Hematopoietic multipotent progenitor cell treated with erythropoietin and hydrocortisone succinate and interleukin-3 and kit ligand, for 4 days (in vitro differentiated cells): Measurements from ENCODE around the gene ATE1.
"Not testable (repeated sequence)": the region's sequence is repeated elsewhere in the genome, so short reads cannot be mapped to it uniquely, and the experiment has no call there.

Experiments
- DNase-seq: peaks from one replicate; pipeline ENCODE4 v3.0.0-alpha.2; 2015

ATE1 gene

GRCh38 chr10:121927841-121928527, at the start of gene ATE1:
Gene ATE1 (minus strand): TSS chr10:121928031. CDS start chr10:121927949, 82 bp downstream.
- peak; percentile 96 for DNase-seq

DNA sequence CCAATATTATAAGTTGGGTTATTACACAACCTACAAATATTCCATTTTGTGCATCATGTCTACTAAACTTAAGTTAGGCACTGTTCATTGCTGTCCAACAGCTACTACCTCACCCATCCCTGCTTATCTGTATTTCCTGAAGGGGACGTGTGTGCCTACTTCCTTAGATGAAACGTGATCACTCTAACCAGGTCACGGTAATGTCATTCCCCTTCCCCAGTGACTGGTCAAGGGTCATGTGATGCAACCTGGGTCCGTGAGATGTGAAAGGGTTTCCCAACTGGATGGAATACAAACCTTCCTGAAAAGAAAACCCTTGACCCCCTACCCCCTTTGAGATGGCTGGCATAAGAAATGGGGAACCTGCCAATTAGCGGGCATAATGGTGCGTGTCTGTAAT, 48.8 kb upstream of the ATE1 start:
- no peak for DNase-seq

DNA sequence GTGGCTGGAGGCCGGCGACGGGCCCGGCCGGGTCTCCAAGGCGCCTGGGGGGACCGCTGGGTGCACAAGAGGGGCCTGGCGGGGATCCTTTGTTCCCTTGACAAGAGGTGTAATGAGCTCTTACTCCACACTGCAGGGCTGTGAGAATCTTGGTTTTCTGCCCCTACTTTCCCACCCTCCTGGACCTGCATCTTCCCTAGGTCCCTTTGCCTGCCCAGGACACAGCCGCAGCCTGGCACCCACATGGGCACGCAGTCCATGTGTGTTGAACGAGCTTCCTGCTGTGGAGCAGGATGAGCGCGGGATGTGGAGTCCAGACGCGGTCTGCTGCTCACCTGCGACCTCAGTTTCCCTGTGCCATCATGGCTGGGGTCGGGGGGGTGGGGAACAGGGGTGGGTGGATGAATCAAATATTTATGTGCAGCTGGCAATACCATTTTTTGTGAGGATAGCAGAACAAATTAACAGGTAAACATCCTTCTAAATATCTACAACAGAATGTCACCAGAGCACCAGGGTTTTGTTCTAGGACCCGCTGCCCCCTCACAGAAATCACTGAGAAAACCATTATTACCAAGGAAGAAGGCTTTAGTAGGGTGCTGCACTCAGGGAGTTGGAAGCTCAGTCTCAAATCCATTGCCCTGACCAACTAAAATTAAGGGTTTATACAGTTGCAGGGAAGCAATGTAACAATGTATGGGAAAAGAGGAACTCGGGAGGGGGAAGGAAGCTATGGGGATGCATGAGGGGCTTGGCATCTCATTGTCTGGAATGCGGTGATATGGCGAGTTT, 47.7 kb upstream of the ATE1 start:
- DNase-seq = peak; percentile 36

- peak; percentile 91 for DNase-seq
Observed at GRCh38 chr10:121974535-121975294, 46.9 kb upstream of the ATE1 start, which contains the start of gene NSMCE4A. Gene NSMCE4A (minus strand): TSS chr10:121975217. CDS start chr10:121975165, 52 bp downstream.

GRCh38 chr10:121974019-121974534, 46.2 kb upstream of the ATE1 start:
- DNase-seq = no peak

GRCh38 chr10:121969086-121969485, 41.3 kb upstream of the ATE1 start:
- DNase-seq = not testable (repeated sequence)

DNA sequence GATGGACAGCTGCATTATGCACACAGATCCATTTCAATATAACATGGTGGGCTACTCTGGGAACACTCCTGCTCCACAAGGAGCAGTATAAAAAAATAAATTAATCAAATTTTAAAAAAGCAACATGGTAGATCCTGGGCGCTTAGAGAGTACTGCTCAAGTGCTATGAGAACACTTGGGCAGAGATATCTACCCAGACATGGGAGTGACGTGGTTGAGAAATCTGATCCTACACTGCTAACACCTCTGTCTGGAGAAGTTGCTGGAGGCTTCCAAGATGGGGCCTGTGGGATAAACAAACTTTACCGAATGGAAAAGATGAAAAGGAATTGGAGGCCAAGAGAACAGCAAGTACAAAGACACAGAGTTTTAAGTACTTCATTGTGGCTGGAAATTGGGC, 38.2 kb upstream of the ATE1 start:
- no peak for DNase-seq

- no peak for DNase-seq
Observed at GRCh38 chr10:121961456-121961855, 33.6 kb upstream of the ATE1 start.

DNA sequence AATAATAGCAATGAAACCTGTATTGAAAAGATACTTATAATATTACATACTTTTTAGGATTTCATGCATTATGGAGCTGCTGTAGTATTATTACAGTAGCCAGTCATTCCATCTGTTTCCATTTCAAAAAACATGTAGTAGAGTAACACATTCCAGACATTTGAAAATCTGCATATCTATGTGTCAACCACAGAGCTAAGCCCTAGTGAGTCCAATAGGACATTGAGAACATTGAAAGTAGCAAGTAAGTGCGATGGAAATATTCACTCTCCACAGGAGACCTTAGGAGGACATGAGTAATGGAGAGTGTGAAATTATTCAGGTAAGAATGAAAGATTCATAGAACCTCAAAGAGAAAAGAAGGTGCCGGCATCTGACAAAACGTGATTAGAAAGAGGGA, 31.8 kb upstream of the ATE1 start:
- no peak for DNase-seq

DNA sequence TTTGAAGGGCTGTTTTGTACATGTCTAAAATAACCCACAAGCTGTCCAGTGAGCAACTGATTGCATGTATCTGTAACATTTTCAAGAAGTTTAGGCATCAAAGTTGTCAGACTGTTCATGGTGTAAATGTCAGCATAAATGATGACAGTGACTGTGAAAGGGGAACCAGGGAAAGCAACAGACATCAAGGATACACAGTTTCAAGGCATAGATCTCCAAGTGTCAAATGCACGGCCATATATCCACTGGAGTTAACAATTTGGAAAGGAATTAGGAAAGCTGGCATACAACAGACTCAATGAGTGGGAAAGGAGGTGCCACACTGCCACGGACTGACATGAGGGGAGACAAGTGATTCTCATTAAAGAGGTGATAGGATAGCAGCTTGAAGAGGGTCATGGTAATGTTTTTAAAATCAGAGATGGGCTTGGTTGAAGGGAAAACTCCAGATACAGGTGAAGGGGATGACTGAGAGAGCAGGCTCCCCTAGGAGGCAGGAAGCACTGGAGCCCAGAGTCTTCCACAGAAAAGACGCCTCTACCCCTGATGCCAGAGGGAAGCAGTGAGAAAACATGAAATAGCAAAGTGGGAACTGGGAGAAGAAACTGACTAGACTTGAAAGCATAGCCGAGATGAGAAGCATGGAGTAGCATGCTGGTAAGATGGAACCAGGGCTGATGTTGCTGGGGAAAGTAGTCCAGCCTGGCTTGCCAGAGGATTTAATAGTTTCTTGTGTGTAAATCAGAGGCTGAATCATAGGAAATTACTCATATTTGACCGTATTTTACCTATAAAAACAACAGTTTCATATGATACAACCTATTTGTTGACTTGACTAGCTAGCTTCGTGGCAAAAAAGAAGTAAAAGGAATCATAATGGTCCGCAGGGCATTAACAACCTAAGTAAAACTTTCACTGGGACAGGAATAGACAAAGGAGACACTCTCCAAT, 28.6 kb upstream of the ATE1 start:
- DNase-seq = no peak

DNA sequence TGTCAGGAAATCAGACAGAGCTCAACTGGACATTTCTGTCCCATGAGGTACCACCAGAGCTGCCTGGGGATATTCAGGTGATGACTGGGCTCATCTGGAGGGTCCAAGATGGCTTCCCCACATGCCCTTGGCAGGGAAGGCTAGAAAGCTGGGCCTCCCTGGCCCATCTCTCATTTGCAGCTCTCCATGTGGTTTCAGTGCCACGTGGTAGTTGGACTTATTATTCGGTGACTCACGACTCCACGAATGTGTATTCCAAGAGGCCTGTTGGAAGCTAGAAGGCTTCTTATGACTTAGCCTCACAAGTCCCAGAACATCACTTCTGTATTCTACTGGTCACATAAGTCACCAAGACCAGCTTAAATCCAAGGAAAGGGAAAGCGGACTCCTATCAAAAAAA, 24.4 kb upstream of the ATE1 start:
- no peak for DNase-seq

- no peak for DNase-seq
Observed at GRCh38 chr10:121949451-121949850, 21.6 kb upstream of the ATE1 start.

- DNase-seq = no peak
Observed at GRCh38 chr10:121949049-121949448, 21.2 kb upstream of the ATE1 start.

GRCh38 chr10:121947343-121948330, 19.8 kb upstream of the ATE1 start:
- no peak for DNase-seq

- DNase-seq = peak; percentile 49
Observed at GRCh38 chr10:121942749-121943416, 15.1 kb upstream of the ATE1 start.

GRCh38 chr10:121941532-121941931, 13.7 kb upstream of the ATE1 start:
- DNase-seq = no peak

- no peak for DNase-seq
Observed at GRCh38 chr10:121936295-121936694, 8.5 kb upstream of the ATE1 start.

DNA sequence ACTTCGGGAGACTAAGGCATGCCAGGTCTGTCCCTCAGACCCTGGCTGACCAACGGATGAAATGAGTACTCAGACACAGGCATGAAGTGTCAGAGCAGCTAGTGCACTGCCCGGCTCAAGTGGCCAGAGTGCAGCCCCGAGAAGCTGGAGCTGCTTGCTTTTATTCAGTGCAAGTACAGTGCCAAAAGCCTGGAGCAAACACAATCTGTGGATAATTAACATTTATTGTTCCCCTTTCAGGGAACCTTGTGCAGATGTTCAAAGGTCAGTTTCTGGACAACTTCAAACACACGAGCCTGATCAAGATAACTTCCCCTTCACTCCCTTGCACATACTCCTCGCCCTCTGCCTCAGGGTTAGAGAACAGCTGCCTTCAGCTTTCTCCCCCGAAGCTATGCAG, 7.9 kb upstream of the ATE1 start:
- peak; percentile 54 for DNase-seq

GRCh38 chr10:121930268-121931085, 2.6 kb upstream of the ATE1 start:
- DNase-seq = not testable (repeated sequence)
